Retinal pigment epithelial cell (primary cell): ENCODE results near the gene ING3.
"Not testable (repeated sequence)": the region's sequence is repeated elsewhere in the genome, so short reads cannot be mapped to it uniquely, and the experiment has no call there.

Experiments used
- DNase-seq: peaks from one replicate; pipeline ENCODE4 v3.0.0-alpha.2; 2010; ENCODE audit warnings: low read depth
- H3K4me3 ChIP-seq: 2 replicates; pipeline ENCODE4 v1.5.1; 2011; ENCODE audit warnings: mild to moderate bottlenecking, low read length, control low read depth, moderate library complexity
- TF ChIP-seq, protein P1 (sequence below): conservative IDR thresholded peaks from 2 replicates; pipeline ENCODE4 v1.5.1; 2011; ENCODE audit warnings: low read depth, low read length, control low read depth, inconsistent platforms

ING3 gene

GRCh38 chr7:121002757-121003200 lies 52.2 kb downstream of the ING3 start:
- no peak for DNase-seq
- no peak overlapping the region for H3K4me3 ChIP-seq
- TF ChIP-seq, protein P1, sequence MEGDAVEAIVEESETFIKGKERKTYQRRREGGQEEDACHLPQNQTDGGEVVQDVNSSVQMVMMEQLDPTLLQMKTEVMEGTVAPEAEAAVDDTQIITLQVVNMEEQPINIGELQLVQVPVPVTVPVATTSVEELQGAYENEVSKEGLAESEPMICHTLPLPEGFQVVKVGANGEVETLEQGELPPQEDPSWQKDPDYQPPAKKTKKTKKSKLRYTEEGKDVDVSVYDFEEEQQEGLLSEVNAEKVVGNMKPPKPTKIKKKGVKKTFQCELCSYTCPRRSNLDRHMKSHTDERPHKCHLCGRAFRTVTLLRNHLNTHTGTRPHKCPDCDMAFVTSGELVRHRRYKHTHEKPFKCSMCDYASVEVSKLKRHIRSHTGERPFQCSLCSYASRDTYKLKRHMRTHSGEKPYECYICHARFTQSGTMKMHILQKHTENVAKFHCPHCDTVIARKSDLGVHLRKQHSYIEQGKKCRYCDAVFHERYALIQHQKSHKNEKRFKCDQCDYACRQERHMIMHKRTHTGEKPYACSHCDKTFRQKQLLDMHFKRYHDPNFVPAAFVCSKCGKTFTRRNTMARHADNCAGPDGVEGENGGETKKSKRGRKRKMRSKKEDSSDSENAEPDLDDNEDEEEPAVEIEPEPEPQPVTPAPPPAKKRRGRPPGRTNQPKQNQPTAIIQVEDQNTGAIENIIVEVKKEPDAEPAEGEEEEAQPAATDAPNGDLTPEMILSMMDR, result no peak

- H3K4me3 ChIP-seq, result no peak overlapping the region
- TF ChIP-seq, protein P1, result no peak
- DNase-seq, result no peak
These were observed 53.6 kb downstream of the ING3 start for GRCh38 chr7:121003986-121004685.

DNA sequence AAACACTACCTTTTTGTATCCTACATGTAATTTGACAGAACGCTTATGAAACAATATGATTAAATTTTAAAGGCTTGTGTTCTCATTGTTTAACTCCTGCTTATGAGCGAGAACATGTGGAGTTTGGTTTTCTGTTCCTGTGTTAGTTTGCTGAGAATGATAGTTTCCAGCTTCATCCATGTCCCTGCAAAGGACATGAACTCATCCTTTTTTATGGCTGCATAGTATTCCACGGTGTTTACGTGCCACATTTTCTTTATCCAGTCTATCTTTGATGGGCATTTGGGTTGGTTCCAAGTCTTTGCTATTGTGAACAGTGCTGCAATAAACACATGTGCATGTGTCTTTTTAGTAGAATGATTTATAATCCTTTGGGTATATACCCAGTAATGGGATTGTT lies 54.5 kb downstream of the ING3 start:
- DNase-seq, H3K4me3 ChIP-seq: not testable (repeated sequence)

GRCh38 chr7:121005996-121006584 lies 55.5 kb downstream of the ING3 start:
- no peak for DNase-seq
- TF ChIP-seq, protein P1, result no peak
- H3K4me3 ChIP-seq, result no peak overlapping the region

- DNase-seq, result no peak
- TF ChIP-seq, protein P1, result no peak
- H3K4me3 ChIP-seq, result no peak overlapping the region
These were observed 56.2 kb downstream of the ING3 start for GRCh38 chr7:121006711-121007315.

DNA sequence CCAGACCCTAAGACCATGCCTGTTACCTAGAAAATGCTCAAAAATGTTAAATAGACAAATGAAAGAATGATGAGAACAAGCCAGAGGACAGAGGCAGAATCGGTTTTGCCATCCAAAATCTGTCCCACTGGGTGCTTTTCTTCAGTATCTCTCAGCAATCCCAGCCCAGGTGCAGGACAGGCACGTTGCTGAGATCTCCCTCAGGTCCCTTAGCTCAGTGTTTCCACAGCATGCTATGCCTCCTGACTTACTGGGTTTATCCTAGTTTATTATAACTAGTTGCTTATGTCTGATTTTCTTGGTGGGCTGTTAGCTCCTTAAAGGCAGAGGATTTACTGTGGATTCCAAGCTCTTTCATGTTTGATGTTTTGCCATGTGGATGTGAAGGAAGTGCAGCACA lies 58.2 kb downstream of the ING3 start:
- DNase-seq, result no peak
- H3K4me3 ChIP-seq, result no peak overlapping the region
- TF ChIP-seq, protein P1, result no peak

DNA sequence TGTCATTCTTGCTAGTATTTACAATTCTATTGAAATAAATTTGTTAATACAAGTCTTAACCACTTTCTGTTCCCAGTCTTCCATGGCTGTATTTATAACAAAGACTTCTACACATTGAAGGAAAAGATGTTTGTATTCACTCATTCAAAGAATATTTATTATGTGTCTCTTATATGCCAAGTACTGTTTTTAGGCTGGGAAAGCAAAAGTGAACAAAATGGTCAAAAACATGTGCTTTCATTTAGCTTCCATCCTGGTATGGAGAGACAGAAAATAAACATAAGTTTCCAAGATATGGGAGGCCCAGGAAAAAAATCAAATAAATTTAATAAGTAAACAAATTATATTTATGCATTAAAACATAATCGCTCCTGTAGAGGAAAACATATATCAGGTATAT lies 60.8 kb downstream of the ING3 start:
- TF ChIP-seq, protein P1, result no peak
- H3K4me3 ChIP-seq, result no peak overlapping the region
- DNase-seq, result no peak
